Liver (tissue), 9 donors: ENCODE data around the gene RNF111. TPM values are rescaled to one million over a fixed set of nuclear protein-coding genes. Genes with fewer than 3 reads are reported as not detected.

Experiments
- DNase-seq: peaks from one replicate; pipeline ENCODE4 v3.0.0-alpha.2; 2017; ENCODE audit warnings: low spot score
- H3K27ac ChIP-seq, 2 donors: one replicate each; pipeline ENCODE4 v1.7.0; 2013; ENCODE audit warnings: inconsistent platforms in 2 of 2, low read length in 2 of 2, control low read depth in 1 of 2, low read depth in 1 of 2, mild to moderate bottlenecking in 1 of 2
- H3K27me3 ChIP-seq, 4 donors: one replicate each; pipeline versions ENCODE4 v1.6.1 to v1.7.0; 2013; ENCODE audit warnings: low read length in 3 of 4, inconsistent platforms in 1 of 4, mild to moderate bottlenecking in 1 of 4, moderate library complexity in 1 of 4; ENCODE audit not compliant: control insufficient read depth in 4 of 4, insufficient read depth in 4 of 4
- H3K36me3 ChIP-seq, 4 donors: one replicate each; pipeline versions ENCODE4 v1.6.1 to v1.7.0; 2013; ENCODE audit warnings: low read length in 3 of 4, mild to moderate bottlenecking in 3 of 4, low read depth in 1 of 4, moderate library complexity in 1 of 4; ENCODE audit not compliant: control insufficient read depth in 4 of 4, insufficient read depth in 3 of 4
- H3K4me1 ChIP-seq, 4 donors: one replicate each; pipeline versions ENCODE4 v1.6.1 to v1.7.0; 2013; ENCODE audit warnings: low read length in 3 of 4, mild to moderate bottlenecking in 3 of 4, moderate library complexity in 1 of 4; ENCODE audit not compliant: control insufficient read depth in 4 of 4, insufficient read depth in 4 of 4
- H3K4me3 ChIP-seq, 3 donors: one replicate each; pipeline versions ENCODE4 v1.6.1 to v1.7.0; 2013; ENCODE audit warnings: low read length in 3 of 3, control low read depth in 1 of 3, low read depth in 1 of 3, mild to moderate bottlenecking in 1 of 3
- H3K9ac ChIP-seq, 2 donors: one replicate each; pipeline ENCODE4 v1.7.0; 2013; ENCODE audit warnings: low read length in 2 of 2, mild to moderate bottlenecking in 2 of 2, moderate library complexity in 2 of 2, control low read depth in 1 of 2, low read depth in 1 of 2
- H3K9me3 ChIP-seq, 4 donors: one replicate each; pipeline versions ENCODE4 v1.6.1 to v1.7.0; 2013; ENCODE audit warnings: low read length in 3 of 4; ENCODE audit not compliant: control insufficient read depth in 4 of 4
- CTCF ChIP-seq: fragments of 150-350 bp; IDR thresholded peaks from 2 replicates; pipeline ENCODE4 v1.5.1; 2017; ENCODE audit warnings: improper control_type of control experiment, low read depth, low read length; ENCODE audit not compliant: missing input control
- FOXA1 ChIP-seq: IDR thresholded peaks from 2 replicates; pipeline ENCODE4 v1.6.1; 2016; ENCODE audit warnings: antibody characterized with exemption
- FOXA2 ChIP-seq: IDR thresholded peaks from 2 replicates; pipeline ENCODE4 v1.6.1; 2016; ENCODE audit warnings: antibody characterized with exemption
- GABPA ChIP-seq, 2 donors: IDR thresholded peaks in 1 of 2; conservative IDR thresholded peaks in 1 of 2; 2 replicates each; pipeline ENCODE4 v1.6.1; 2016; ENCODE audit warnings: antibody characterized with exemption in 2 of 2, mild to moderate bottlenecking in 1 of 2, moderate library complexity in 1 of 2
- HNF4A ChIP-seq, 2 donors: conservative IDR thresholded peaks; 2 replicates each; pipeline ENCODE4 v1.6.1; 2016; ENCODE audit warnings: antibody characterized with exemption in 2 of 2, mild to moderate bottlenecking in 2 of 2
- HNF4G ChIP-seq: IDR thresholded peaks from 2 replicates; pipeline ENCODE4 v1.6.1; 2016; ENCODE audit warnings: antibody characterized with exemption
- JUND ChIP-seq, 2 donors: IDR thresholded peaks; 2 replicates each; pipeline ENCODE4 v1.6.1; 2016; ENCODE audit warnings: antibody characterized with exemption in 2 of 2
- NR2F2 ChIP-seq: IDR thresholded peaks from 2 replicates; pipeline ENCODE4 v1.6.1; 2016; ENCODE audit warnings: antibody characterized with exemption
- RAD21 ChIP-seq, 2 donors: IDR thresholded peaks; 2 replicates each; pipeline ENCODE4 v1.6.1; 2016; ENCODE audit warnings: antibody characterized with exemption in 2 of 2, mild to moderate bottlenecking in 2 of 2
- RXRA ChIP-seq, 2 donors: IDR thresholded peaks; 2 replicates each; pipeline ENCODE4 v1.6.1; 2017 to 2018; ENCODE audit warnings: antibody characterized with exemption in 2 of 2, mild to moderate bottlenecking in 1 of 2
- ZBTB33 ChIP-seq: IDR thresholded peaks from 2 replicates; pipeline ENCODE4 v1.6.1; 2016; ENCODE audit warnings: antibody characterized with exemption
- WGBS: extraction: QIAGEN DNeasy Blood & Tissue Kit; methylation state at CpG from one replicate; pipeline ENCODE4 v1.1.7; 2013; 5-methylcytosine and 5-hydroxymethylcytosine counted together
- polyA plus RNA-seq, 2 donors: library from polyadenylated mRNA; stranded (reverse) in 1 of 2; unstranded in 1 of 2; fragments of 200-250 nt in 1 of 2; fragments of >200 nt in 1 of 2; fragmentation: Nextera tagmentation in 1 of 2; extraction: Ambion mirVana in 1 of 2; gene quantifications; one replicate each; pipeline versions ENCODE4 v1.2.1 to v1.2.3, GENCODE V29; 2013 to 2015
- total RNA-seq, 2 donors: library from RNA; depleted of rRNA; stranded (reverse); fragments of >200 nt; gene quantifications; one replicate each; pipeline ENCODE4 v1.2.3, GENCODE V29; 2014
- TF ChIP-seq, protein P1 (sequence below): IDR thresholded peaks from 2 replicates; pipeline ENCODE4 v1.6.1; 2016; ENCODE audit warnings: antibody characterized with exemption, mild to moderate bottlenecking
- TF ChIP-seq, protein P2 (sequence below): IDR thresholded peaks from 2 replicates; pipeline ENCODE4 v1.6.1; 2016; ENCODE audit warnings: antibody characterized with exemption
- TF ChIP-seq, protein P3 (sequence below): IDR thresholded peaks from 2 replicates; pipeline ENCODE4 v1.6.1; 2016; ENCODE audit warnings: antibody characterized with exemption
- donor health status: healthy.
- donor health status: healthy.
- donor health status: healthy.
- donor health status: healthy.
- donor health status: healthy.

RNF111 gene
- total and polyA plus RNA-seq, 4 donors = 5.1 to 16.9 (median 10.4) TPM

- no peak for DNase-seq
- Histone ChIP-seq H3K27ac (no peak overlapping the region), H3K4me1 (no peaks in the 10 kb centered on the region), H3K4me3 (no peak overlapping the region), H3K36me3 (peaks cover 0 to 2% (median 0%) of the 10 kb centered on the region in 4 donors), H3K9ac (no peak overlapping the region), H3K27me3 (no peaks in the 10 kb centered on the region), H3K9me3 (no peaks in the 10 kb centered on the region)
- TF ChIP-seq CTCF = no peak
- TF ChIP-seq ZBTB33 = no peak
- TF ChIP-seq HNF4A (conservative IDR thresholded peaks at IDR 0.05) = no peak
- TF ChIP-seq, protein P1, sequence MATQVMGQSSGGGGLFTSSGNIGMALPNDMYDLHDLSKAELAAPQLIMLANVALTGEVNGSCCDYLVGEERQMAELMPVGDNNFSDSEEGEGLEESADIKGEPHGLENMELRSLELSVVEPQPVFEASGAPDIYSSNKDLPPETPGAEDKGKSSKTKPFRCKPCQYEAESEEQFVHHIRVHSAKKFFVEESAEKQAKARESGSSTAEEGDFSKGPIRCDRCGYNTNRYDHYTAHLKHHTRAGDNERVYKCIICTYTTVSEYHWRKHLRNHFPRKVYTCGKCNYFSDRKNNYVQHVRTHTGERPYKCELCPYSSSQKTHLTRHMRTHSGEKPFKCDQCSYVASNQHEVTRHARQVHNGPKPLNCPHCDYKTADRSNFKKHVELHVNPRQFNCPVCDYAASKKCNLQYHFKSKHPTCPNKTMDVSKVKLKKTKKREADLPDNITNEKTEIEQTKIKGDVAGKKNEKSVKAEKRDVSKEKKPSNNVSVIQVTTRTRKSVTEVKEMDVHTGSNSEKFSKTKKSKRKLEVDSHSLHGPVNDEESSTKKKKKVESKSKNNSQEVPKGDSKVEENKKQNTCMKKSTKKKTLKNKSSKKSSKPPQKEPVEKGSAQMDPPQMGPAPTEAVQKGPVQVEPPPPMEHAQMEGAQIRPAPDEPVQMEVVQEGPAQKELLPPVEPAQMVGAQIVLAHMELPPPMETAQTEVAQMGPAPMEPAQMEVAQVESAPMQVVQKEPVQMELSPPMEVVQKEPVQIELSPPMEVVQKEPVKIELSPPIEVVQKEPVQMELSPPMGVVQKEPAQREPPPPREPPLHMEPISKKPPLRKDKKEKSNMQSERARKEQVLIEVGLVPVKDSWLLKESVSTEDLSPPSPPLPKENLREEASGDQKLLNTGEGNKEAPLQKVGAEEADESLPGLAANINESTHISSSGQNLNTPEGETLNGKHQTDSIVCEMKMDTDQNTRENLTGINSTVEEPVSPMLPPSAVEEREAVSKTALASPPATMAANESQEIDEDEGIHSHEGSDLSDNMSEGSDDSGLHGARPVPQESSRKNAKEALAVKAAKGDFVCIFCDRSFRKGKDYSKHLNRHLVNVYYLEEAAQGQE = no peak
- WGBS = 98% methylated on average over 6 of the region's 6 CpGs
Observed at GRCh38 chr15:59116771-59117170, 129.3 kb downstream of the RNF111 start.

GRCh38 chr15:59119625-59120024 lies 132.2 kb downstream of the RNF111 start:
- no peaks in the 10 kb centered on the region for H3K27me3 ChIP-seq
- H3K9ac ChIP-seq = no peak overlapping the region
- no peak for TF ChIP-seq ZBTB33
- TF ChIP-seq FOXA1 = no peak
- no peak for TF ChIP-seq NR2F2
- no peak for TF ChIP-seq JUND (IDR thresholded peaks at IDR 0.05)
- TF ChIP-seq CTCF = no peak
- TF ChIP-seq GABPA (IDR thresholded peaks at IDR 0.05 in 1 of 2, conservative IDR thresholded peaks at IDR 0.05 in 1 of 2) = no peak
- TF ChIP-seq RXRA (IDR thresholded peaks at IDR 0.05) = no peak
- TF ChIP-seq HNF4G = no peak
- TF ChIP-seq, protein P2, sequence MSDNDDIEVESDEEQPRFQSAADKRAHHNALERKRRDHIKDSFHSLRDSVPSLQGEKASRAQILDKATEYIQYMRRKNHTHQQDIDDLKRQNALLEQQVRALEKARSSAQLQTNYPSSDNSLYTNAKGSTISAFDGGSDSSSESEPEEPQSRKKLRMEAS = no peak
- no peak for TF ChIP-seq FOXA2
- no peak for TF ChIP-seq RAD21 (IDR thresholded peaks at IDR 0.05)
- TF ChIP-seq, protein P3, sequence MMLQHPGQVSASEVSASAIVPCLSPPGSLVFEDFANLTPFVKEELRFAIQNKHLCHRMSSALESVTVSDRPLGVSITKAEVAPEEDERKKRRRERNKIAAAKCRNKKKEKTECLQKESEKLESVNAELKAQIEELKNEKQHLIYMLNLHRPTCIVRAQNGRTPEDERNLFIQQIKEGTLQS = no peak
- TF ChIP-seq, protein P1 = no peak
- TF ChIP-seq HNF4A (conservative IDR thresholded peaks at IDR 0.05) = no peak
- 98% methylated on average over 5 of the region's 5 CpGs for WGBS
- H3K4me3 ChIP-seq = no peak overlapping the region
- H3K36me3 ChIP-seq = peaks cover 0 to 2% (median 0%) of the 10 kb centered on the region in 4 donors
- no peaks in the 10 kb centered on the region for H3K4me1 ChIP-seq
- H3K27ac ChIP-seq = no peak overlapping the region
- DNase-seq = no peak
- no peaks in the 10 kb centered on the region for H3K9me3 ChIP-seq
